SU-DHL-6 (cell line): ENCODE results near the gene STX16.

ENCODE experiments used
- CTCF ChIP-seq: fragments of 200-600 bp; sonication (generic); IDR thresholded peaks from one replicate; pipeline ENCODE4 v1.5.1; 2017; ENCODE audit warnings: antibody characterized with exemption, mild to moderate bottlenecking, low read length, moderate library complexity; ENCODE audit not compliant: insufficient read depth, poor library complexity, severe bottlenecking
- EZH2phosphoT487 ChIP-seq: fragments of 200-600 bp; sonication (generic), shearing (Covaris generic); conservative IDR thresholded peaks from 2 replicates; pipeline ENCODE4 v1.6.1; 2018; ENCODE audit warnings: mild to moderate bottlenecking, antibody characterized with exemption, low read length, moderate library complexity, mixed read lengths

DNA sequence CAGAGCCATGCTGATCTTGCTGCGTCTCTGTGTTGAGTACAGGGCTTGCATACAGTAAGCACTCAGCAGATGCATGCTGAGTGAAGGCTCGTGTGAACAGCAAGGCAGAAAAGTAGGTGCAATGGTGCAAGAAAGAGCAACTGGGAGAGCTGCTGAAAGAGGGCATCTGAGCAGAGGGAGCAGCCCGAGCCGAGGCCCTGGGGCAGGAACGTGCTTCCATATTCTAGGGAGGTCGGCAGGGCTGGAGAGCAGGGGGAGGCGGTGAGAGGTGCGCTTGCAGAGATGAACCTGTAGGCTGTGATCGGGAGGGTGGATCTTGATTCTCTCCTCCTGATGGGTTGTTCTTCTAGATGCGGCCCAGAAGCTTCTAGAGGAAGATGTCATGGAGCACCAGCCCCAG is 26.4 kb upstream of the STX16 start:
- TF ChIP-seq CTCF (no peak), EZH2phosphoT487 (no peak)
